SJCRH30 (cell line): ENCODE data around the gene PCNA. TPM values are rescaled to one million over a fixed set of nuclear protein-coding genes. Genes with fewer than 3 reads are reported as not detected.
A peak's percentile ranks its signal among the peaks of the same experiment; 100 is the strongest.

Source experiments
- DNase-seq, 2 experiments: peaks; one replicate each; pipeline ENCODE4 v3.0.0-alpha.2; 2015 to 2020
- H3K27ac ChIP-seq: fragments of 250-450 bp; sonication (Bioruptor Pico); 2 replicates; pipeline ENCODE4 v1.5.1; 2020; ENCODE audit warnings: mild to moderate bottlenecking, moderate library complexity
- H3K27me3 ChIP-seq: fragments of 250-450 bp; sonication (Bioruptor Pico); 2 replicates; pipeline ENCODE4 v1.5.1; 2020; ENCODE audit warnings: mild to moderate bottlenecking, moderate library complexity
- H3K36me3 ChIP-seq: fragments of 250-450 bp; sonication (Bioruptor Pico); 2 replicates; pipeline ENCODE4 v1.5.1; 2020; ENCODE audit warnings: mild to moderate bottlenecking, moderate library complexity
- H3K4me1 ChIP-seq: fragments of 250-450 bp; sonication (Bioruptor Pico); 2 replicates; pipeline ENCODE4 v1.5.1; 2020; ENCODE audit warnings: mild to moderate bottlenecking, moderate library complexity
- H3K4me3 ChIP-seq: fragments of 250-450 bp; sonication (Bioruptor Pico); 2 replicates; pipeline ENCODE4 v1.5.1; 2020; ENCODE audit warnings: mild to moderate bottlenecking, moderate library complexity
- H3K9me3 ChIP-seq: fragments of 250-450 bp; sonication (Bioruptor Pico); replicated peaks from 2 replicates; pipeline ENCODE4 v1.5.1; 2020; ENCODE audit warnings: mild to moderate bottlenecking, moderate library complexity
- total RNA-seq: library from RNA; depleted of rRNA; stranded (reverse); fragments of >200 nt; shearing (Covaris generic); gene quantifications from 2 replicates; pipeline ENCODE4 v1.2.3, GENCODE V29; 2014; rRNA removed

PCNA gene
- 431 and 450 TPM in 2 replicates for total RNA-seq

DNA sequence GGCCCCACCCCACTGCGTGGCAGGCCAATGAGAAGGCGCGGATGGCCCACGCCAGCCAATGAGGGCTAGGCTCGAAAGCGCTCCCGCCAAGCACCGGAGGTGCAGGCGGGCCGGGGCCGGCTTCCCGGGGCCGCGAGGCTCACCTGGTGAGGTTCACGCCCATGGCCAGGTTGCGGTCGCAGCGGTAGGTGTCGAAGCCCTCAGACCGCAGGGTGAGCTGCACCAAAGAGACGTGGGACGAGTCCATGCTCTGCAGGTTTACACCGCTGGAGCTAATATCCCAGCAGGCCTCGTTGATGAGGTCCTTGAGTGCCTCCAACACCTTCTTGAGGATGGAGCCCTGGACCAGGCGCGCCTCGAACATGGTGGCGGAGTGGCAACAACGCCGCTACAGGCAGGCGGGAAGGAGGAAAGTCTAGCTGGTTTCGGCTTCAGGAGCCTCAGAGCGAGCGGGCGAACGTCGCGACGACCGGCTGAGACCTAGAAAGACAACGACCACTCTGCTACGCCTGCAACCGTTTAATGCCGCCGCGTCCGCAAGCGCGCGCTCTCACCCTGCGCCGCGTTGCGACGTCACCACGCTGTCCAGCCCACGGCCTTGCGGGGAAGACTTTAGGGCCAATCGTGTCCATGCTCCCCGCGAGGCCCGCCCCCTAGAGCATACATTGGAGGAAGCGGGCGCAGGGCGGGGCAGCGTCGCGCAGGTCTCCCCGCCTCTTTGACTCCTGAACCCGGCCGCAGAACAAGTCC lies at the start of gene PCNA:
TSS of gene PCNA (minus strand) at position 524 of the 750 bp plus-strand sequence. CDS start at position 364, 160 bp downstream.
- Histone ChIP-seq H3K9me3 (no peaks in the 10 kb centered on the region), H3K27me3 (no peaks in the 10 kb centered on the region), H3K36me3 (peaks cover 45% of the 10 kb centered on the region), H3K27ac (peak within 1 kb of the TSS; percentile 89), H3K4me3 (peak within 1 kb of the TSS; percentile 89), H3K4me1 (0 out of 2 replicates have a peak, but pooled peaks cover 2% of the 10 kb centered on the region)
- DNase-seq: peak; percentile 97 to 98

GRCh38 chr20:5168651-5169396 lies 49.1 kb upstream of the PCNA start:
- H3K27ac ChIP-seq: no peak overlapping the region
- no peaks in the 10 kb centered on the region for H3K9me3 ChIP-seq
- H3K27me3 ChIP-seq: no peaks in the 10 kb centered on the region
- no peak overlapping the region for H3K4me3 ChIP-seq
- H3K36me3 ChIP-seq: no peaks in the 10 kb centered on the region
- peak; percentile 53 to 64 for DNase-seq
- peaks cover 36% of the 10 kb centered on the region for H3K4me1 ChIP-seq

GRCh38 chr20:5164645-5165625 lies 45.2 kb upstream of the PCNA start:
- H3K27me3 ChIP-seq: no peaks in the 10 kb centered on the region
- H3K36me3 ChIP-seq: no peaks in the 10 kb centered on the region
- H3K9me3 ChIP-seq: no peaks in the 10 kb centered on the region
- H3K27ac ChIP-seq: no peak overlapping the region
- H3K4me3 ChIP-seq: no peak overlapping the region
- no peak for DNase-seq
- peaks cover 14% of the 10 kb centered on the region for H3K4me1 ChIP-seq

DNA sequence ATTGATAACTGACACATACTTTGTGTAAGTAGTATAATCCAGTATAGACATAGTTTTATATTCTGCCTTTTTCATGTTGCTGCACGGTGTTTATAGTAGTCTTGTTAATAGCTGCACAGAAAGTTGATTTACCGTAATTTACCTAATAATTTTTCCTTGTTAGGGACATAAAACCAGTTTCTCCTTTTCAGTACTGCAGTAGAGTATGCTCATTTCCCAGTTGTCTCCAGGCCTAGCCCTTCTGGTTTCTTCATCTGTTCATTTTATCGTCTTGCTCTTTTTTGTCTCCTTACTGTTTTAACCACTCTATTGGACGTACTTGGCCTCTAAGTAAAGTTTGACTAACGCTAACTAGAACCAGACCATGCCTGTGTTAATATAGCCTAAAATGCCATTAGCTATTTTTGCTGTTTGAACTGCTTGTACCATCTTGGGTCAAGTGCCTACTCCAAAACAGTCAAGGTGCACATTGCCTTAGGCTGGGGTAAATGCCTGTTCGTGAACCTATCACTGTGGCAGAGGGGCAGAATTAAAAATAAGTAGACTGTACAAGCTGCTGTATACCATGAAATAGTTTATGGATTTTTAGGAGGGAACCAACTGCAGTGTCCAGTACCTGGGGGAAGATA lies 41.9 kb upstream of the PCNA start:
- Histone ChIP-seq H3K27me3 (no peaks in the 10 kb centered on the region), H3K4me3 (no peak overlapping the region), H3K4me1 (no peaks in the 10 kb centered on the region), H3K9me3 (no peaks in the 10 kb centered on the region), H3K27ac (no peak overlapping the region), H3K36me3 (no peaks in the 10 kb centered on the region)
- DNase-seq: no peak

GRCh38 chr20:5160882-5161281 lies 41.1 kb upstream of the PCNA start:
- no peak for DNase-seq
- no peak overlapping the region for H3K4me3 ChIP-seq
- H3K27ac ChIP-seq: no peak overlapping the region
- no peaks in the 10 kb centered on the region for H3K9me3 ChIP-seq
- H3K27me3 ChIP-seq: no peaks in the 10 kb centered on the region
- H3K4me1 ChIP-seq: no peaks in the 10 kb centered on the region
- H3K36me3 ChIP-seq: no peaks in the 10 kb centered on the region

GRCh38 chr20:5159928-5160327 lies 40.2 kb upstream of the PCNA start:
- no peak overlapping the region for H3K27ac ChIP-seq
- no peaks in the 10 kb centered on the region for H3K27me3 ChIP-seq
- H3K36me3 ChIP-seq: no peaks in the 10 kb centered on the region
- no peak for DNase-seq
- no peak overlapping the region for H3K4me3 ChIP-seq
- peaks cover 4% of the 10 kb centered on the region; the same call in 1 of the 2 replicates for H3K4me1 ChIP-seq
- H3K9me3 ChIP-seq: no peaks in the 10 kb centered on the region

DNA sequence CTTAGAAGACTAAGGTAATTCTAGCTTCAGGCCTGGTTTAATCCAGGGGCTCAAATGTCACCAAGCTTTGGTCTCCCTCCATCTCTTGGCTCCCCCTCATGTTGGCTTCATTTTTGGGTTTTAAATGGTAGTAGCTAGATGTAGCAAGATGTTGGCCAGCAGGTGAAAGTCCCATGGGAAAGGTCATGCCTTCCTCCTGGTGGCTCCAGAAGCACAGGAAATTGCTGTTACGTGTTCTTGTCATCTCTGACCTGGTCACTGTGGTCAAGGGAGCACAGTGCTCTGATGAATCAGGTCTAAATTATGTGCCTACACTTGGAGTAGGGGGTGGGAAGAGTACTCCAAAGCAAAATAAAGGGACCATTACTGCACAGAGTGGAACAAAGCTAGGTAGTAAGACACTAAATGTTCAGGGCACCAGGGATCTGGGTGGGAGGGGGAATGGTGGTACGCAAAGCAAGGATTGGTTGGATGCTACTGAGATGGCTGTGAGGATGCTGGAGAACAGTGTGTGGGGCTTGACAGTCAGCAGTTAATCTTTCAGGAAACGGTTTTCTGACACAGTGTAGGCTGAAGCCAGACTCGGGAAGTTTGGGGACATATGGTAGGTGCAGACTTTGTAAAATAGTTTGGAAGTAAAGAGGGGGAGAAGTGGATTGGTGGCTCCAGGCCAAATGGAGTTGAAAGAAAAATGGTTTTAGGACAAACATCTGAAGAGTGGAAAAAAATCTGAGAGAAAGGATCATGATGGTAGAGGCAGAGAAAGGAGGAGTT lies 37.1 kb upstream of the PCNA start:
- Histone ChIP-seq H3K27ac (no peak overlapping the region), H3K4me3 (no peak overlapping the region), H3K27me3 (no peaks in the 10 kb centered on the region), H3K9me3 (no peaks in the 10 kb centered on the region), H3K4me1 (peaks cover 4% of the 10 kb centered on the region; the same call in 1 of the 2 replicates), H3K36me3 (no peaks in the 10 kb centered on the region)
- DNase-seq: no peak

- no peak for DNase-seq
- Histone ChIP-seq H3K9me3 (no peaks in the 10 kb centered on the region), H3K4me3 (no peak overlapping the region), H3K4me1 (peaks cover 4% of the 10 kb centered on the region; the same call in 1 of the 2 replicates), H3K27ac (no peak overlapping the region), H3K27me3 (no peaks in the 10 kb centered on the region), H3K36me3 (no peaks in the 10 kb centered on the region)
Measured at GRCh38 chr20:5155404-5155803, 35.6 kb upstream of the PCNA start.

GRCh38 chr20:5154543-5154925 lies 34.8 kb upstream of the PCNA start:
- Histone ChIP-seq H3K27me3 (no peaks in the 10 kb centered on the region), H3K4me3 (no peak overlapping the region), H3K36me3 (no peaks in the 10 kb centered on the region), H3K4me1 (peaks cover 4% of the 10 kb centered on the region; the same call in 1 of the 2 replicates), H3K27ac (no peak overlapping the region), H3K9me3 (no peaks in the 10 kb centered on the region)
- DNase-seq: no peak

GRCh38 chr20:5153612-5154542 lies 34.1 kb upstream of the PCNA start:
- H3K4me1 ChIP-seq: peaks cover 4% of the 10 kb centered on the region; the same call in 1 of the 2 replicates
- H3K36me3 ChIP-seq: no peaks in the 10 kb centered on the region
- H3K4me3 ChIP-seq: no peak overlapping the region
- H3K9me3 ChIP-seq: no peaks in the 10 kb centered on the region
- DNase-seq: no peak
- H3K27me3 ChIP-seq: no peaks in the 10 kb centered on the region
- no peak overlapping the region for H3K27ac ChIP-seq

GRCh38 chr20:5153152-5153467 lies 33.4 kb upstream of the PCNA start:
- Histone ChIP-seq H3K4me1 (peaks cover 4% of the 10 kb centered on the region; the same call in 1 of the 2 replicates), H3K27me3 (no peaks in the 10 kb centered on the region), H3K4me3 (no peak overlapping the region), H3K9me3 (no peaks in the 10 kb centered on the region), H3K27ac (no peak overlapping the region), H3K36me3 (no peaks in the 10 kb centered on the region)
- DNase-seq: no peak

GRCh38 chr20:5150226-5151076 lies 30.7 kb upstream of the PCNA start:
- no peak for DNase-seq
- Histone ChIP-seq H3K27me3 (no peaks in the 10 kb centered on the region), H3K36me3 (peaks cover 3% of the 10 kb centered on the region; the same call in 1 of the 2 replicates), H3K9me3 (no peaks in the 10 kb centered on the region), H3K27ac (no peak overlapping the region), H3K4me3 (no peak overlapping the region), H3K4me1 (peaks cover 1% of the 10 kb centered on the region; the same call in 1 of the 2 replicates)
